OCI-M1 (cell line): ENCODE results near the gene BTBD16.

Source experiments
- DNase-seq: peaks from one replicate; lab custom pipeline; 2025; lab: John Stamatoyannopoulos, UW

The BTBD16 gene

DNA sequence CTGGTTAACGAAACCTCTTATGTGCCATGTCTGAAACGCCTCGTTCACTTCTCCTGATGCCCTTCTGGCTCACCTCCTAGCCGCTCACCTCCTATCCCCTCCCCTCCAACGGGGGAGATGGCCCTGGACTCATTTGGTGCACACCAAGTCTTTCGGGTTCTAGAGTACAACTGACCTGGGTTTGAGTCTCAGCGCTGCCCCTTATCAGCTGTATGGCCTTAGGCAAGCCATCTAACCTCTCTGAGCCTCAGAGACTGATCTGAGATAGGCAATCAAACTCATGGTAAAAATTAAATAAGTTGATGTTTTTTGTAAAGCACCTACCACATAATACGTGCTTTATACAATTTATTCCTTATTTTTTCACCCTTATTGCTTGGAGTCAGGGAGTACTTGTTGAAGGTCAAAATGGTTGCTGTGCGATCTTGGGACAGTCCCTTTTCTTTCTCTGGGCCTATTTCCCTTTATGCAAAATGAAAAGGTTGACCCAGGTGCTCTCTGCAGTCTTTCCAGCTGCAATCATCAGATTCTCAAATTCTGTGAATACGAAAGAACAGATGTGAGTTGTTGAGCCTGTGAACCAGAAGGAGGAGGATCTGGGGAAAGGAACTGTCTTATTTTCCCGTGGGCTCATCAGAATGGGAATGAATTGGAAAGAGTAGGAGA lies 72.2 kb downstream of the BTBD16 start:
- no peak for DNase-seq

DNA sequence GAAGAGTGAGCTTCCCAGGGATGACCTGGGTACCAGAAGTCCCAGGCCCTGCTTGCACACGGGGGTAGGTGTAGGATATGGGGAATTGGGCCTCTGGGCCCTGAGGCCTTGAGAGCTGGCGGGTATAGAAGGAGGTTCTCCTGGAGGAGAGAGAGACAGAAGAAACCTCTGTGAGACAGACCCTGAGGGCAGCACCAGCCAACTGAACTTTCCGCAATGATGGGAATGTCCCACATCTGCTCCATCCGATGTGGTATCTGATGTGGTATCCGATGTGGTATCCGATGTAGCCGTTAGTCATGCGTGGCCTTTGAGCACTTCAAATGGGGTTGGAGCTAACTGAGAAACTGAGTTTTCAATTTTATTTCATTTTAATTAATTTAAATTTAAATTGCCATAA lies 72.8 kb downstream of the BTBD16 start:
- no peak for DNase-seq

GRCh38 chr10:122344741-122345258 lies 73.7 kb downstream of the BTBD16 start:
- no peak for DNase-seq

GRCh38 chr10:122346326-122346950 lies 75.3 kb downstream of the BTBD16 start:
- no peak for DNase-seq

- DNase-seq, result no peak
These were observed 76.2 kb downstream of the BTBD16 start for GRCh38 chr10:122347170-122347841.

DNA sequence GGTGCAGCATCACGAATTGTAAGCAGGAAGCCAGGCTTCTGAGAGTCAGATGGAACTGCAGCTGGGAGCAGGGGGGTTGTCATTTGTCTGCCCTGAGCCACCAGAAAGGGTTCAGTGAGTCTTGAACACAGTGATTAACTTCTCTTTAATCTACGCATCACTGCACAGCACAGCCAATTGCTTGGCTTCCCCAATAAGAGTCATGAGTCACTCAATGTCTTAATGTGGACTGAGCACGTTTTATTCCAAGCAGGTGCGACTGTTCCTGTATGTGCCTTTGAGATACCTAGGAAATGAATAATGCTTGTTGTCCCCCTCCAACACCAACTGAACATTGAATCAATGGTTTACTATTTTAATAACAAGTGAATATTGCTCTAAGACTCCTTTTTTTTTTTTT lies 77.4 kb downstream of the BTBD16 start:
- no peak for DNase-seq

GRCh38 chr10:122348935-122349361 lies 77.9 kb downstream of the BTBD16 start:
- DNase-seq, result no peak

- no peak for DNase-seq
These were observed 78.8 kb downstream of the BTBD16 start for GRCh38 chr10:122349758-122350369.

DNA sequence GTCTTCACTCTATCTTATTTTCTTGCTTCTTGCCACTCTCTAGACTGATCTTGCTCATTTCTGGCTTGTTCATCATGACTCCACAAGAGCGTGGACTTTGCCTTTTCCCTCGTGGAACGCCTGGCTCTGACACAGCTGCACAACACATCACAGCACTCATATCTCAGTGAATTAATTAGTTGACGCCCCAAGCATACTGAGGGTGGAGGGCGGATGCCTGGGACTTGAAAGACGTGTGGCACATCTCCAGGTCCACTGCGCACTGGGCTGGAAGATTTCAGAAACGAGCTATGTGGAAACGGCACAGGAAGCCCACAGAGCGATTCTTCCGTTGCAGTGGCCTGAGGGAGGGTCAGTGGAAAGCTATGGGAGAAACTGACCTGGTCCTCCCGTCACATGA lies 79.8 kb downstream of the BTBD16 start:
- no peak for DNase-seq

DNA sequence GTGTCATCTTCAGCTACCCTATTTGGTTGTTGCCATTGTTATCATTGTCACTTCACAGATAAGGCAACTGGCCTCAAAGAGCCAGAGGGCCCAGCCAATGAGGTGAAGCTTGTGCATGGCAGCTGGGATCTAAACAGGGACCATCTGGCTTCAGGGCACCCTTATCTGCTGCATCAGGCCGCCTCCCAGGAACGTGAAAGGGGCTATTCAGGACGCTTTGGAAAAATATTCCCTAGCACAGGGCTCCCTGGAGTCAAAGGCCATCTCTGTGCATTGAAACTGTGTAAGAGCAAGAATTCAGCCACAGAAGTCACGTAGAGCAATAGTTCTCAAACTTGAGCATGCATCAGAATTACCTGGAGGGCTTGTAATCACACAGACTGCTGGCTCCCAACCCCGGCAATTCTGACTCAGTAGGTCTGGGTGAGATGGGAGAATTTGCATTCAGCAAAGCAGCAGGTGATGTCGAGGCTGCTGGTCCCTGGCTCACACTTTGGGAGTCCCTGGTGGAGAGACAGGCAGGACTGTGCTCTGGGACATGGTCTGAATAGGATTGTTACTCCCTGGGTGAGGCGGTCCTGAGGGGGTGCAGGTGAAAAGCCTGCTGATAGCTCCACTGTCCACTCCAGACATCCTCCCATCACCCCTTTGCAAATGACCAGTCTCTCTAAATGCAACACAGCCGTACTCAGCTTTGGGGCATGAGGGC lies 81.9 kb downstream of the BTBD16 start:
- no peak for DNase-seq

- no peak for DNase-seq
These were observed 83.3 kb downstream of the BTBD16 start for GRCh38 chr10:122354383-122354782.

- DNase-seq, result no peak
These were observed 86.6 kb downstream of the BTBD16 start for GRCh38 chr10:122357685-122358084.

- DNase-seq, result no peak
These were observed 88.5 kb downstream of the BTBD16 start for GRCh38 chr10:122359621-122360020.

- no peak for DNase-seq
These were observed 90.0 kb downstream of the BTBD16 start for GRCh38 chr10:122361046-122361445.

GRCh38 chr10:122362031-122362592 lies 91.0 kb downstream of the BTBD16 start:
- no peak for DNase-seq

GRCh38 chr10:122362621-122363020 lies 91.5 kb downstream of the BTBD16 start:
- DNase-seq, result no peak

GRCh38 chr10:122363311-122363710 lies 92.2 kb downstream of the BTBD16 start:
- DNase-seq, result no peak

- no peak for DNase-seq
These were observed 92.8 kb downstream of the BTBD16 start for GRCh38 chr10:122363722-122364463.

DNA sequence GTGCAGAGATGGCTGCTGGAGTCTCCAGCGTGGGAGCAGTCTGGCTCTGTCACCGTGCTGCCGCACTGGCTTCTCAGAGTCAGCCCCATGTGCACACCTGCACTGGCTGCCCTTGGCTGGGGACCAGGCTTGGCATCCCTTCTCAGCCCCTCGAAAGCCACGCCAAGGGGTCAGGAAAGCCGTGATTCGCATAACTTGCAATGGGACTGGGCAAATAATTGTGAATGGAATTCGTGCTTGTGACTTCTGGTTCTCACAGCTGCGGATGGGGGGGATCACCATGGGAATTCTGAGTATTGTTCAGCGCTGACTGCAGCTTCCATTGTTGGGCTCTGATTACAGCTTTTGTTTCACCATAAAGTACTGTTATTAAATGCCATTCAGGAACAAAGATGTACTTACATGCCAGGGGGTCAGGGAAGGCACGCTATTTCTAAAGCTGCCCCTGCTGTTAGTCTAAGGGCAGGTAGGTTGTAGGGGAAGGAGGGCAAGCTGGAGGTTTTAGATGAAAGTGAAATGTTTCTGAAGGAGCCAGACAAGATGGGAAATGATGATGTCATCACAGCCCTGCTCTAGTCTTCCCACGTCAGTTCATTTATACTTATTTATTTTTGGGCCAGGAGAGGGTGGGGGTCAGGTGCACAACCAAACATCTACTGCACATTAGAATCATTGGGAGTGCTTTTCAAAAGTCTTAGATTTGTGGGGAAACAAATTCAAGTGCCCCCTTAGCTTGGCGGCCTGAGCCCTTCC lies 97.6 kb downstream of the BTBD16 start:
- DNase-seq, result no peak

DNA sequence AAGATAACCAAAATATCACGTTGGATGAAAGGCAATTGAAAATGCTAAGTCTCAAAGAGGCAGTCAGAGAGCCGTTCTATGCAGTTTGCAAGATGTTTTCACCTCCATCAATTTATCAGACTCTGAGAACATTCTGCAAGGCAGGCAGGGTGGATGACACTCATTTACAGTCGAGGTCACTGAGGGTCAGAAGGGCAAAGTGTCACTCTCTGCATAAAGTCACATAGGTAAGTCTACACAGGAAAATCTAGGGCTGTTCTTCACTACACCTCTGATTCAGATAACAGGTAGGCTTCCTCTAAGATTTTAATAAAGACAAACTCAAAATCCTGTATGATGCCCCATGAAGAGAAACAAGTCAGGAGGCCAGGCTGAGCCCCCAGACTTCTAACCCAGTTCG lies 102.0 kb downstream of the BTBD16 start:
- no peak for DNase-seq
